ENCODE data around the gene SMARCA4.

The SMARCA4 gene

DNA sequence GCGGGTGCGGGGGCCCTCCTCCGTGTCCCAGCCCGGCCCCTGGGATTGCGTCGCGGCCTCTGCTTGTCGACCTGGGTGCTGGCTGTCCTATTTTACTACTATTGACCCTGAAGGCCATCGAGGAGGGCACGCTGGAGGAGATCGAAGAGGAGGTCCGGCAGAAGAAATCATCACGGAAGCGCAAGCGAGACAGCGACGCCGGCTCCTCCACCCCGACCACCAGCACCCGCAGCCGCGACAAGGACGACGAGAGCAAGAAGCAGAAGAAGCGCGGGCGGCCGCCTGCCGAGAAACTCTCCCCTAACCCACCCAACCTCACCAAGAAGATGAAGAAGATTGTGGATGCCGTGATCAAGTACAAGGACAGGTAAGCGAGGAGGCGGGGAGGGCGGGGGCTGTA is 80.4 kb downstream of the SMARCA4 start:
- Histone ChIP-seq H3K4me3 (replicated peaks; ENCODE audit: low read depth, low read length) (no peak overlapping the region), H3K27me3 (replicated peaks; ENCODE audit: control insufficient read depth, insufficient read depth, low read length) (no peaks in the 10 kb centered on the region), H3K36me3 (ENCODE audit: control insufficient read depth, insufficient read depth, low read length) (peaks cover 19% of the 10 kb centered on the region)
- DNase-seq (ENCODE audit: extremely low read depth, insufficient read length) = no peak
- TF ChIP-seq, protein P1, sequence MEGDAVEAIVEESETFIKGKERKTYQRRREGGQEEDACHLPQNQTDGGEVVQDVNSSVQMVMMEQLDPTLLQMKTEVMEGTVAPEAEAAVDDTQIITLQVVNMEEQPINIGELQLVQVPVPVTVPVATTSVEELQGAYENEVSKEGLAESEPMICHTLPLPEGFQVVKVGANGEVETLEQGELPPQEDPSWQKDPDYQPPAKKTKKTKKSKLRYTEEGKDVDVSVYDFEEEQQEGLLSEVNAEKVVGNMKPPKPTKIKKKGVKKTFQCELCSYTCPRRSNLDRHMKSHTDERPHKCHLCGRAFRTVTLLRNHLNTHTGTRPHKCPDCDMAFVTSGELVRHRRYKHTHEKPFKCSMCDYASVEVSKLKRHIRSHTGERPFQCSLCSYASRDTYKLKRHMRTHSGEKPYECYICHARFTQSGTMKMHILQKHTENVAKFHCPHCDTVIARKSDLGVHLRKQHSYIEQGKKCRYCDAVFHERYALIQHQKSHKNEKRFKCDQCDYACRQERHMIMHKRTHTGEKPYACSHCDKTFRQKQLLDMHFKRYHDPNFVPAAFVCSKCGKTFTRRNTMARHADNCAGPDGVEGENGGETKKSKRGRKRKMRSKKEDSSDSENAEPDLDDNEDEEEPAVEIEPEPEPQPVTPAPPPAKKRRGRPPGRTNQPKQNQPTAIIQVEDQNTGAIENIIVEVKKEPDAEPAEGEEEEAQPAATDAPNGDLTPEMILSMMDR (IDR thresholded peaks at IDR 0.05; ENCODE audit: insufficient read depth, low read length, poor library complexity, severe bottlenecking) = no peak

DNA sequence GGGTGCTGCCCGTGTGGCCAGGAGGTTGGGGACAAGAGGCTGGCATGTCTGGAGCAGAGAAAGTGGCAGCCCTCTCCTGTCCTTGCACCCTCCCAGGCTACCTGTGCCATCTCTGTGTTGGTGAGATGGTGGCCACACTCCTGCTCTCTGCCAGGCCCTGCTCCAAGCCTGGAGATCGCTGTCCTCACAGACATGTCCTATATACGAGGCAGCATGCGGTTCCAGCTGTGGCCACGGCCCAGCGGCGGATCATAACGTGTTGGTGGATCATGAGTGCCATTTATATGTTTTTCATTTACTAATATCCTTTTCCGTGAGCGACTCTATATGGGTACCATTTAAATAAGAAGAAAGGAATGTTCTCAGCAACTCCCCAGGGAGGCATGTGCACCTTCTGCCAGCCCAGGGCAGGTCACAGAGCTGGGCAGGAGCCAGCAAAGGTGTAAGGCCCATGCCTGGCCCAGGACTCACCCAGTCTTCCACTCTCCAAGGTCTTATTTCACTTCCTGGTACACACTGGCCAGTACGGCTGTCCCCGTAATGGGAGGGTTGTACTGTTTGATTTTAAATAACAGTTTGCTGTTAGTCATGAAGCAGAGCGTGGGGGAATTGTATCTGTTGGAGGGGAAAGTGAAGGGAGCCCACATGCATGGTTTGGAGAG is 81.3 kb downstream of the SMARCA4 start:
- no peak overlapping the region for H3K4me3 ChIP-seq (replicated peaks; ENCODE audit: low read depth, low read length)
- peaks cover 17% of the 10 kb centered on the region for H3K36me3 ChIP-seq (ENCODE audit: control insufficient read depth, insufficient read depth, low read length)

DNA sequence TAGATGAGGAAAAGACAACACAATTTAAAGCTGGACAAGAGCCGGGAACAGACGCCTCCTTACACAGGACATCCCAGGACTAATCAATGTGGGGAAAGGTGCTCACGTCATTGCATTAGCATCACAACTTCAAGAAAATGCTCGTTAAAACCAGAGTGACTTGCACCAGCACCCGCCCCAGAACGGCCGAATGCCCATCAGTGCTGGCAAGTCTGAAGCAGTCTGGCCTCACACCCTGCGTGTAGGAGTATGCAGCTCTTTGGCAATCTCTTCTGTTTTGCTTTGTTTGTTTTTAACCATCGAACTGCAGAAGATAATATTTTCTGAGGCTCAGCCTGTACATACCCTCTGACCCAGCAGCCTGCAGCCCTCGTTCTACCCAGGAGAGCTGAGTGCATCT is 83.6 kb downstream of the SMARCA4 start:
- H3K36me3 ChIP-seq (ENCODE audit: control insufficient read depth, insufficient read depth, low read length) = peaks cover 14% of the 10 kb centered on the region
- TF ChIP-seq, protein P1 (IDR thresholded peaks at IDR 0.05; ENCODE audit: insufficient read depth, low read length, poor library complexity, severe bottlenecking) = no peak
- DNase-seq (ENCODE audit: extremely low read depth, insufficient read length) = no peak
- no peak overlapping the region for H3K4me3 ChIP-seq (replicated peaks; ENCODE audit: low read depth, low read length)
- no peaks in the 10 kb centered on the region for H3K27me3 ChIP-seq (replicated peaks; ENCODE audit: control insufficient read depth, insufficient read depth, low read length)

More for the DNA sequence above, 81.3 kb downstream of the SMARCA4 start:
- no peaks in the 10 kb centered on the region for H3K27me3 ChIP-seq (replicated peaks; ENCODE audit: control insufficient read depth, insufficient read depth, low read length)
- DNase-seq (ENCODE audit: extremely low read depth, insufficient read length) = no peak
- TF ChIP-seq, protein P1 (IDR thresholded peaks at IDR 0.05; ENCODE audit: insufficient read depth, low read length, poor library complexity, severe bottlenecking) = no peak

DNA sequence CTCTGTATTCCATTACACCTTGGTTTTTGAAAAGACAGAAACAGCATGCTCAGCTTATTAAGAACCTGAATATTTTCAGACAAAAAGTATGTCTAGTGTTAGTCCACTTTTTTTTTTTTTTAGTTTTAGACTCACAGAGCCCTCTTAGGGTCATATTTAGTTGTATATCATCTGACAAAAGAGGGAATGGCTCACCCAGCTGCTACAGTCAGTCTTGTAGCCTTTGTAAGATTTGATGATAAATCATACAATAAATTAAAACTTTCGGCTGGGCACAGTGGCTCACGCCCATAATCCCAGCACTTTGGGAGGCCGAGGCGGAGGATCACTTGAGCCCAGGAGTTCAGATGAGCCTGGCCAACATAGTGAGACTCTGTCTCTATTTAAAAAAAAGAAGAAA is 84.7 kb downstream of the SMARCA4 start:
- H3K4me3 ChIP-seq (replicated peaks; ENCODE audit: low read depth, low read length) = no peak overlapping the region
- no peaks in the 10 kb centered on the region for H3K27me3 ChIP-seq (replicated peaks; ENCODE audit: control insufficient read depth, insufficient read depth, low read length)
- TF ChIP-seq, protein P1 (IDR thresholded peaks at IDR 0.05; ENCODE audit: insufficient read depth, low read length, poor library complexity, severe bottlenecking) = no peak
- DNase-seq (ENCODE audit: extremely low read depth, insufficient read length) = no peak
- H3K36me3 ChIP-seq (ENCODE audit: control insufficient read depth, insufficient read depth, low read length) = peaks cover 16% of the 10 kb centered on the region

DNA sequence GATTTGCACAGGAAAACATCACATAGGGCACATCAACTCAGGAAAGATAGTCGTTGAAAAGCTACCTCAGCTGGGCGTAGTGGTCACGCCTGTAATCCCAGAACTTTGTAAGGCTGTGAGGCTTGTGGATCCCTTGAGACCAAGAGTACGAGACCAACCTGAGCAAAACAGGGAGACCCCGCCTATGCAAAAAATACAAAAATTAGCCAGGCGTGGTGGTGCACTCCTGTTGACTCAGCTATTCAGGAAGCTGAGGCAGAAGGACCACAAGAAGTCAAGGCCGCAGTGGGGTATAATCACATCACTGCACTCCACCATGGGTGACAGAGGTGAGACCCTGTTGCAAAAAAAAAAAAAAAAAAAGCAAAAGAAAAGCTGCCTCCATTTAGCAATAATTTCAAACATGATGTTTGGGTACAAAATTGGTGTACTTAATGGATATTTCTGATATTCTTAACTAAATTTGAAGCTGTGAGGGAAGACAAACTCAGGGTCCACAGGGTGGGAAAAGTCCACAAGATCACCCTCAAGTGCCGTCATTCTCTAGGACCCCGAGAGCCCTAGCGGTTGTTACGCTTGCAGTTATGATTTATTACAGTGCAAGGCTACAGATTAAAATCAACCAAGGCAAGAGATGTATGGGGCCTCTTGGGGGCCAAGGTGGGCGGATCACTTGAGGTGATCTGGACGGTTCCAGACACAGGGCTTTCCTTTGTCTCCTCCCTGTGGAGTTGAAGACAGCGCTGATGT is 86.0 kb downstream of the SMARCA4 start:
- Histone ChIP-seq H3K4me3 (replicated peaks; ENCODE audit: low read depth, low read length) (peak overlapping the region; percentile 41), H3K36me3 (ENCODE audit: control insufficient read depth, insufficient read depth, low read length) (peaks cover 11% of the 10 kb centered on the region), H3K27me3 (replicated peaks; ENCODE audit: control insufficient read depth, insufficient read depth, low read length) (no peaks in the 10 kb centered on the region)
- TF ChIP-seq, protein P1 (IDR thresholded peaks at IDR 0.05; ENCODE audit: insufficient read depth, low read length, poor library complexity, severe bottlenecking) = no peak
- peak; percentile 47 for DNase-seq (ENCODE audit: extremely low read depth, insufficient read length)
